Right lobe of liver (tissue), 6 donors: Measurements from ENCODE around the gene DNAH10. TPM values are rescaled to one million over a fixed set of nuclear protein-coding genes. Genes with fewer than 3 reads are reported as not detected.

ENCODE experiments used
- ATAC-seq, 4 donors: fragments of 200-7000 bp; cut with Tn5 transposase; one replicate each; pipeline ENCODE4 v1.9.1; 2020; ENCODE audit warnings: mild to moderate bottlenecking in 4 of 4, moderate library complexity in 4 of 4
- DNase-seq, 3 donors: peaks; one replicate each; pipeline ENCODE4 v3.0.0-alpha.2; 2020
- H3K27ac ChIP-seq, 3 donors: fragments of 200-600 bp; one replicate each; pipeline ENCODE4 v1.8.0; 2022
- H3K27me3 ChIP-seq, 2 donors: fragments of 200-600 bp; one replicate each; pipeline ENCODE4 v1.8.0; 2022
- H3K36me3 ChIP-seq, 4 donors: fragments of 200-600 bp; sonication (generic) in 1 of 4; one replicate each; pipeline versions ENCODE4 v1.5.1 to v1.8.0; 2017 to 2022; ENCODE audit warnings: control low read depth in 1 of 4
- H3K4me1 ChIP-seq, 4 donors: fragments of 200-600 bp; sonication (generic) in 1 of 4; one replicate each; pipeline versions ENCODE4 v1.5.1 to v1.8.0; 2017 to 2022; ENCODE audit warnings: control low read depth in 1 of 4
- H3K4me3 ChIP-seq, 3 donors: fragments of 200-600 bp; one replicate each; pipeline ENCODE4 v1.8.0; 2022
- H3K9me3 ChIP-seq, 4 donors: fragments of 200-600 bp; sonication (generic) in 1 of 4; one replicate each; pipeline versions ENCODE4 v1.5.1 to v1.8.0; 2017 to 2022; ENCODE audit warnings: control low read depth in 1 of 4
- POLR2A ChIP-seq: fragments of 450-650 bp; IDR thresholded peaks from one replicate; pipeline ENCODE4 v1.6.1; 2017; ENCODE audit warnings: antibody characterized with exemption, mild to moderate bottlenecking
- WGBS: methylation state at CpG from one replicate; pipeline ENCODE4 v1.1.6; 2018; ENCODE audit warnings: low coverage, low lambda C conversion rate; ENCODE audit not compliant: insufficient coverage; ENCODE audit errors: missing lambda C conversion rate; 5-methylcytosine and 5-hydroxymethylcytosine counted together
- intact Hi-C, 2 donors: fragments of 100-400 bp; cut with DNase I; formaldehyde crosslinking; loops; one replicate each; pipeline versions ENCODE4 v1.11.2 to v1.14.1; 2022
- total RNA-seq, 6 experiments: library from RNA; depleted of rRNA in 2 of 6; stranded (reverse); fragments of >200 nt in 2 of 6; fragmentation: NEBNext Ultra II Directional in 3 of 6; extraction: Animal tissue kit (Norgen Biotek cat#: 25700) in 3 of 6; gene quantifications; one replicate each; pipeline versions ENCODE4 v1.1.0 to v1.2.4, GENCODE V29; 2016 to 2023
- TF ChIP-seq, protein P1 (sequence below), 4 donors: fragments of 200-600 bp in 3 of 4; fragments of 450-650 bp in 1 of 4; IDR thresholded peaks; one replicate each; pipeline versions ENCODE4 v1.5.1 to v1.8.0; 2016 to 2022; ENCODE audit warnings: antibody characterized with exemption in 4 of 4, mild to moderate bottlenecking in 2 of 4
- donor health status: DM: no; HTN: yes; CAD: no.
- donor health status: DM: no; HTN: no; CAD: no.
- donor health status: DM: no; HTN: no; CAD: no.
- donor health status: DM: no; HTN: yes; CAD: no.
- donor health status: DM: no; HTN: yes; CAD: no.

DNAH10 gene
- total RNA-seq, 6 experiments from 2014 or later: under 0.01 to 0.40 (median 0.16) TPM; not detected in 1

DNA sequence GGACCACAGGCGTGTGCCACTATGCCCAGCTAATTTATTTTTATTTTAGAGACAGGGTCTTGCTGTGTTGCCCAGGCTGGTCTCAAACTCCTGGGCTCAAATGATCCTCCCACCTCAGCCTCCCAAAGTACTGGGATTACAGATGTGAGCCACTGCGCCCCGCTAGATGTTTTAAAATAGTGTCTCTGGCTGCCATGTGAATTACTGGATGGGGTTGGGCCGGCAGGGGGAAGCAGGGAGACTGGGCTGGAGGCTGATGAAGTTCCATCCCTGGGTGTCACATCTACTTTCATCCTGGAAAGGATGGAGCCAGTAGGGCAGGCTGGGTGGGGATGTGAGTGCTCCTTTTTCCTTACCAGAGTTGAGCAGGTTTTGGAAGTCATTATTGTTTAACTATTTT is 46.1 kb downstream of the DNAH10 start:
- Histone ChIP-seq H3K27me3 (no peaks in the 10 kb centered on the region), H3K4me1 (no peaks in the 10 kb centered on the region), H3K9me3 (no peaks in the 10 kb centered on the region), H3K27ac (no peak overlapping the region), H3K36me3 (no peaks in the 10 kb centered on the region), H3K4me3 (no peak overlapping the region)
- ATAC-seq (peak in 3 of 4 donors; percentile 40 to 48 (median 44)), DNase-seq (peak in 1 of 3 donors; percentile 28)
- TF ChIP-seq, protein P1, sequence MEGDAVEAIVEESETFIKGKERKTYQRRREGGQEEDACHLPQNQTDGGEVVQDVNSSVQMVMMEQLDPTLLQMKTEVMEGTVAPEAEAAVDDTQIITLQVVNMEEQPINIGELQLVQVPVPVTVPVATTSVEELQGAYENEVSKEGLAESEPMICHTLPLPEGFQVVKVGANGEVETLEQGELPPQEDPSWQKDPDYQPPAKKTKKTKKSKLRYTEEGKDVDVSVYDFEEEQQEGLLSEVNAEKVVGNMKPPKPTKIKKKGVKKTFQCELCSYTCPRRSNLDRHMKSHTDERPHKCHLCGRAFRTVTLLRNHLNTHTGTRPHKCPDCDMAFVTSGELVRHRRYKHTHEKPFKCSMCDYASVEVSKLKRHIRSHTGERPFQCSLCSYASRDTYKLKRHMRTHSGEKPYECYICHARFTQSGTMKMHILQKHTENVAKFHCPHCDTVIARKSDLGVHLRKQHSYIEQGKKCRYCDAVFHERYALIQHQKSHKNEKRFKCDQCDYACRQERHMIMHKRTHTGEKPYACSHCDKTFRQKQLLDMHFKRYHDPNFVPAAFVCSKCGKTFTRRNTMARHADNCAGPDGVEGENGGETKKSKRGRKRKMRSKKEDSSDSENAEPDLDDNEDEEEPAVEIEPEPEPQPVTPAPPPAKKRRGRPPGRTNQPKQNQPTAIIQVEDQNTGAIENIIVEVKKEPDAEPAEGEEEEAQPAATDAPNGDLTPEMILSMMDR (IDR thresholded peaks at IDR 0.05): peak; percentile 9 to 20 (median 16)
- TF ChIP-seq POLR2A: no peak
- WGBS: 42% methylated on average over 2 of the region's 4 CpGs
- intact Hi-C loops: no loop called here

DNA sequence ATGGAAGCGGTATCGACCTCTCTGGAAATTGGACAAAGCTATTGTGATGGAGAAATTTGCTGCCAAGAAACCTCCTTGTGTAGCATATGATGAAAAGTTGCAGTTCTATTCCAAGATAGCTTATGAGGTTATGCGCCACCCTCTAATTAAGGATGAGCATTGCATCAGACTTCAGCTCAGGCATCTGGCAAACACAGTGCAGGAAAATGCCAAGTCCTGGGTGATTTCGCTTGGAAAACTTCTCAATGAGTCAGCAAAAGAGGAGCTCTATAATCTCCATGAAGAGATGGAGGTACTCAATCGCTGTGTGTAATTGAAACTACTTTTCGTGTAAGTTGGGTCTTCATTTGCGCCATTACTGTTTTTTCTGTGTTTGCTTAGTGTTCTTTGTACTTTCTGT is 51.2 kb downstream of the DNAH10 start:
- Histone ChIP-seq H3K27ac (no peak overlapping the region), H3K27me3 (no peaks in the 10 kb centered on the region), H3K9me3 (peaks cover 0 to 4% (median 0%) of the 10 kb centered on the region in 4 donors), H3K4me1 (no peaks in the 10 kb centered on the region), H3K4me3 (no peak overlapping the region), H3K36me3 (no peaks in the 10 kb centered on the region)
- intact Hi-C loops: no loop called here
- DNase-seq: no peak
- TF ChIP-seq, protein P1 (IDR thresholded peaks at IDR 0.05): no peak
- TF ChIP-seq POLR2A: no peak
- 74% methylated on average over 7 of the region's 7 CpGs for WGBS
- ATAC-seq: no peak

DNA sequence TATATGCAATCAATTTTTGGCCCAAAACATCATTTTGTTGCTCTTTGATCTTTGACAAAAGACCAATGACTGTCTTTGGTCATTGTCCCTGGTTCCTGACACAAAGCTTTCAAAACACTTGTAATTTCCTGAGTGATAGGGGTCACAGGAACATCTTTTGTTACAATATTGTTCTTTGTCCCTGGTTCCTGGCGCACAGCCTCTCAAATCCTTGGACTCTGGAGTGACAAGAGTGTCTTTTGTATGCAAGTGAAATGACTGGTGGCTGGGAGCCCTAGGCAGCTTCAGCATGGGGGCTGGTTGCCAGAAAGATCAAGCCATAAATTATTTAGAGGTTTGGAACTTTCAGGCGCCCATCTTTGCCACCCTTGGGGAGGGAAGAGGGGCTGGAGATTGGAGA is 53.9 kb downstream of the DNAH10 start:
- peaks cover 0 to 4% (median 0%) of the 10 kb centered on the region in 4 donors for H3K9me3 ChIP-seq
- no peak overlapping the region for H3K27ac ChIP-seq
- TF ChIP-seq, protein P1 (IDR thresholded peaks at IDR 0.05): no peak
- no peak for TF ChIP-seq POLR2A
- H3K27me3 ChIP-seq: no peaks in the 10 kb centered on the region
- H3K36me3 ChIP-seq: no peaks in the 10 kb centered on the region
- WGBS: 50% methylated on average over 1 of the region's 2 CpGs
- H3K4me3 ChIP-seq: no peak overlapping the region
- ATAC-seq (no peak), DNase-seq (no peak)
- intact Hi-C loops: no loop called here
- H3K4me1 ChIP-seq: no peaks in the 10 kb centered on the region

DNA sequence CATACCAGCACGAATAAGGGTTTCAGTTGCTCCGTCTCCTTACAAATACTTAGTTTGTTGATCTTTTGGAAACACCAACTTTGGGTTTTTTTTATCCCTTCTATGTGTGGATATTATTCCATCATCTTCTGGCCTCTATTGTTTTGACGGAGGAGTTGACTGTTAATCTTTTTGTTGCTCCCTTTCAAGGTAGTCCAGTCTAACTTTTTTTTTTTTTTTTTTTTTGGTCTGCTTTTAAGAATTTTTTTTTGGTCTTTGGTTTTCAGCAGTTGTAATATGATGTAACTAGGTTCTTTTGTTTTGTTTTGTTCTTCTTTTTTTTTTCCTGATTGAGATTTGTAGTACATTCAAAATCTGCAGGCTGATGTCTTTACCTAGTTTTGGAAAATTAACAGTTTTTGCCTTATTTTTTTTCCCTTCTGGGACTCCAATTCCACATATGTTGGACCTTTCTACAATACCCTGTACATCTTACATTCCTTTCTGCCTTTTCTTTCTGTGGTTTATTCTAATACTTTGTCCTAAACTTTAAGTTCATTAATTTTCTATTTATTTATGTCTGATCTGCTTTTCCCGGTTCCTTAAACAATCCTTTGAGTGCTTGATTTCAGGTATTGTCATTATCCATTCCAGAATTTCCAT is 54.9 kb downstream of the DNAH10 start:
- ATAC-seq (no peak), DNase-seq (no peak)
- 80% methylated on average over 4 of the region's 4 CpGs for WGBS

More for the DNA sequence above, 54.9 kb downstream of the DNAH10 start:
- H3K4me1 ChIP-seq: no peaks in the 10 kb centered on the region
- no peak overlapping the region for H3K4me3 ChIP-seq
- peaks cover 0 to 4% (median 0%) of the 10 kb centered on the region in 4 donors for H3K9me3 ChIP-seq
- H3K36me3 ChIP-seq: no peaks in the 10 kb centered on the region
- no peaks in the 10 kb centered on the region for H3K27me3 ChIP-seq
- intact Hi-C loops: no loop called here
- TF ChIP-seq POLR2A: no peak
- TF ChIP-seq, protein P1 (IDR thresholded peaks at IDR 0.05): no peak
- no peak overlapping the region for H3K27ac ChIP-seq
